Body of pancreas (tissue), 4 donors: ENCODE results near the gene FBN1.

Experiments used
- POLR2A ChIP-seq, 3 donors: fragments of 450-650 bp; IDR thresholded peaks; one replicate each; pipeline ENCODE4 v1.6.1; 2016; ENCODE audit warnings: antibody characterized with exemption in 3 of 3, mild to moderate bottlenecking in 2 of 3
- TF ChIP-seq, protein P1 (sequence below), 7 experiments: fragments of 450-650 bp in 4 of 7; fragments of 200-600 bp in 3 of 7; sonication (generic) in 3 of 7; IDR thresholded peaks; one replicate each; pipeline ENCODE4 v1.5.1; 2016 to 2019; ENCODE audit warnings: antibody characterized with exemption in 7 of 7

DNA sequence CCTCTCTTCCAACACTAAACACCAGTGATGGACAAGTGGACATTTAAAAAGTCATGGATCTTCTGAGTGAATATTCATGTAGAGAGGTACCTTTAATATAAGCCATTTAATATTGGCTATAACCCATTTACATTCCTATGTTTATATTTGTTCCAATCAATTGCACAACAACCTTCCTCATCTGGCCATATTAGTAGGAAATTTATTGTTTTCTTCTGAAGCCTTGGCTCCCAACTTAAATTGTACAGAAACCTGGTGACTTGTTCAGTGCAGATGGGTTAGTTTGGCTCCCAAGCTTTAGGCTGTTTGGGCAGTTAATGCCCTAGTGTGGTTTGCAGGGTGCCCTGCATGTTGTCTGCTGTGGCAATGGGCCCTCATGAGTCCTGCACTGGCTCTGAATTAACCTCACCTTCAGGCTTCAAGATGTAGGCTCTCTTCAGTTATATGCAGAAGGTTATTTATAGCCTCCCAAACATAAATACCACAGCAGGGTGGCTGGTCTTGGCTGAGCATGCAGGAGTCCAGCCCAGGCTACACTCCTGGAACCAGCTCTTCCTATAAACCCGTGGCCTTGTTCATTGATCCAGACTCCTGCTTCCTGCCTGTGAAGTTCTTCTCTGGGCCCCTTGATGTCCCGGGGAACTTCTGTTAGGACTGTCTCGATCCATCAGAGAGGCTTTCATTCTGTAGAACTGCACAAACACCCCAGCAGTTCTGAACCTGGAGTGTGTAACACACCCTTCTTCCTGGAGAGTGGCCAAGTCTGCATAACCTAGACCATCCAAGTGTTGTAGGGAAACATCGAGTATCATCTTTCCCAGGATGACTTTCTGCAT, 257.3 kb downstream of the FBN1 start:
- TF ChIP-seq, protein P1, sequence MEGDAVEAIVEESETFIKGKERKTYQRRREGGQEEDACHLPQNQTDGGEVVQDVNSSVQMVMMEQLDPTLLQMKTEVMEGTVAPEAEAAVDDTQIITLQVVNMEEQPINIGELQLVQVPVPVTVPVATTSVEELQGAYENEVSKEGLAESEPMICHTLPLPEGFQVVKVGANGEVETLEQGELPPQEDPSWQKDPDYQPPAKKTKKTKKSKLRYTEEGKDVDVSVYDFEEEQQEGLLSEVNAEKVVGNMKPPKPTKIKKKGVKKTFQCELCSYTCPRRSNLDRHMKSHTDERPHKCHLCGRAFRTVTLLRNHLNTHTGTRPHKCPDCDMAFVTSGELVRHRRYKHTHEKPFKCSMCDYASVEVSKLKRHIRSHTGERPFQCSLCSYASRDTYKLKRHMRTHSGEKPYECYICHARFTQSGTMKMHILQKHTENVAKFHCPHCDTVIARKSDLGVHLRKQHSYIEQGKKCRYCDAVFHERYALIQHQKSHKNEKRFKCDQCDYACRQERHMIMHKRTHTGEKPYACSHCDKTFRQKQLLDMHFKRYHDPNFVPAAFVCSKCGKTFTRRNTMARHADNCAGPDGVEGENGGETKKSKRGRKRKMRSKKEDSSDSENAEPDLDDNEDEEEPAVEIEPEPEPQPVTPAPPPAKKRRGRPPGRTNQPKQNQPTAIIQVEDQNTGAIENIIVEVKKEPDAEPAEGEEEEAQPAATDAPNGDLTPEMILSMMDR (IDR thresholded peaks at IDR 0.05): no peak
- TF ChIP-seq POLR2A (IDR thresholded peaks at IDR 0.05): no peak
